WTC11 (cell line): ENCODE measurements around the gene GRIN2C. TPM values are rescaled to one million over a fixed set of nuclear protein-coding genes. Genes with fewer than 3 reads are reported as not detected.

Source experiments
- ATAC-seq: fragments of 200-7000 bp; cut with Tn5 transposase; 2 replicates; pipeline ENCODE4 v1.10.0; 2021; ENCODE audit warnings: mild to moderate bottlenecking, moderate library complexity
- CTCF ChIA-PET: fragments of 300-600 bp; sonication (Branson Sonifier 250); formaldehyde crosslinking; loops from one replicate; lab custom pipeline; 2021; ENCODE audit warnings: antibody characterized with exemption; lab: Charles Lee
- POLR2A ChIA-PET: fragments of 350-600 bp; sonication (Branson Sonifier 250); formaldehyde crosslinking; loops from one replicate; lab custom pipeline; 2021; ENCODE audit warnings: antibody characterized with exemption; lab: Charles Lee
- DNase-seq: peaks from one replicate; pipeline ENCODE4 v3.0.0; 2021; ENCODE audit warnings: low spot score
- H3K27ac Mint-ChIP-seq: 2 replicates; pipeline ENCODE4 v1.8.0; 2021; ENCODE audit warnings: mixed read lengths
- H3K27me3 Mint-ChIP-seq: 2 replicates; pipeline ENCODE4 v1.8.0; 2021; ENCODE audit warnings: low read depth, mild to moderate bottlenecking, moderate library complexity, mixed read lengths
- H3K36me3 Mint-ChIP-seq: 2 replicates; pipeline ENCODE4 v1.8.0; 2021; ENCODE audit warnings: mixed read lengths
- H3K4me1 Mint-ChIP-seq: 2 replicates; pipeline ENCODE4 v1.8.0; 2022; ENCODE audit warnings: mixed read lengths
- H3K4me3 Mint-ChIP-seq: 2 replicates; pipeline ENCODE4 v1.8.0; 2021; ENCODE audit warnings: mild to moderate bottlenecking, moderate library complexity, mixed read lengths
- H3K9me3 Mint-ChIP-seq: 2 replicates; pipeline ENCODE4 v1.8.0; 2021; ENCODE audit warnings: mixed read lengths
- ATF6 ChIP-seq: sonication (generic); formaldehyde crosslinking; IDR thresholded peaks from 2 replicates; pipeline ENCODE4 v1.8.1; 2023; ENCODE audit warnings: mild to moderate bottlenecking, missing genetic modification reagents
- CTCF ChIP-seq: fragments of 200-600 bp; IDR thresholded peaks from 2 replicates; pipeline ENCODE4 v1.8.0; 2022; ENCODE audit warnings: antibody characterized with exemption
- ETV6 ChIP-seq: sonication (generic); formaldehyde crosslinking; IDR thresholded peaks from 2 replicates; pipeline ENCODE4 v1.8.1; 2022; ENCODE audit warnings: mild to moderate bottlenecking, missing genetic modification reagents
- FOXJ3 ChIP-seq: sonication (generic); formaldehyde crosslinking; IDR thresholded peaks from 2 replicates; pipeline ENCODE4 v1.9.0; 2021; ENCODE audit warnings: missing genetic modification reagents, mild to moderate bottlenecking, borderline replicate concordance
- GTF2I ChIP-seq: fragments of 250-450 bp; sonication (Bioruptor Pico); conservative IDR thresholded peaks from 2 replicates; pipeline ENCODE4 v1.4.0; 2021; ENCODE audit warnings: mild to moderate bottlenecking
- HMGA2 ChIP-seq: fragments of 250-450 bp; sonication (Bioruptor Pico); IDR thresholded peaks from 2 replicates; pipeline ENCODE4 v1.4.0; 2021; ENCODE audit warnings: mild to moderate bottlenecking, moderate library complexity
- HMGXB4 ChIP-seq: sonication (generic); formaldehyde crosslinking; IDR thresholded peaks from 2 replicates; pipeline ENCODE4 v1.8.1; 2023; ENCODE audit warnings: mild to moderate bottlenecking, moderate library complexity, missing genetic modification reagents
- JUN ChIP-seq: sonication (generic); formaldehyde crosslinking; IDR thresholded peaks from 2 replicates; pipeline ENCODE4 v1.8.0; 2023; ENCODE audit warnings: mild to moderate bottlenecking, missing genetic modification reagents
- MXD4 ChIP-seq: fragments of 250-450 bp; sonication (Bioruptor Pico); IDR thresholded peaks from 2 replicates; pipeline ENCODE4 v1.8.0; 2021; ENCODE audit warnings: mild to moderate bottlenecking, moderate library complexity, borderline replicate concordance
- NFYB ChIP-seq: sonication (generic); formaldehyde crosslinking; conservative IDR thresholded peaks from 2 replicates; pipeline ENCODE4 v1.8.0; 2022; ENCODE audit warnings: low read depth, missing genetic modification reagents
- NR3C1 ChIP-seq: sonication (generic); formaldehyde crosslinking; conservative IDR thresholded peaks from 2 replicates; pipeline ENCODE4 v1.8.1; 2023; ENCODE audit warnings: low read depth, mild to moderate bottlenecking, missing genetic modification reagents
- SMAD3 ChIP-seq: sonication (generic); formaldehyde crosslinking; IDR thresholded peaks from 2 replicates; pipeline ENCODE4 v1.8.0; 2022; ENCODE audit warnings: missing genetic modification reagents, mild to moderate bottlenecking, borderline replicate concordance
- SP1 ChIP-seq: sonication (generic); formaldehyde crosslinking; conservative IDR thresholded peaks from 2 replicates; pipeline ENCODE4 v1.8.1; 2022; ENCODE audit warnings: missing genetic modification reagents
- TP53 ChIP-seq: sonication (generic); formaldehyde crosslinking; IDR thresholded peaks from 2 replicates; pipeline ENCODE4 v1.8.1; 2023; ENCODE audit warnings: mild to moderate bottlenecking, missing genetic modification reagents
- ZBTB21 ChIP-seq: sonication (generic); formaldehyde crosslinking; IDR thresholded peaks from 2 replicates; pipeline ENCODE4 v1.8.1; 2023; ENCODE audit warnings: mild to moderate bottlenecking, missing genetic modification reagents, borderline replicate concordance
- ZNF232 ChIP-seq: sonication (generic); formaldehyde crosslinking; IDR thresholded peaks from 2 replicates; pipeline ENCODE4 v1.8.0; 2022; ENCODE audit warnings: mild to moderate bottlenecking, missing genetic modification reagents
- ZNF281 ChIP-seq: sonication (generic); formaldehyde crosslinking; IDR thresholded peaks from 2 replicates; pipeline ENCODE4 v1.8.0; 2023; ENCODE audit warnings: mild to moderate bottlenecking, missing genetic modification reagents
- ZNF425 ChIP-seq: fragments of 250-450 bp; sonication (Bioruptor Pico); conservative IDR thresholded peaks from 2 replicates; pipeline ENCODE4 v1.9.0; 2021; ENCODE audit warnings: mild to moderate bottlenecking
- ZNF671 ChIP-seq: fragments of 250-450 bp; sonication (Bioruptor Pico); IDR thresholded peaks from 2 replicates; pipeline ENCODE4 v1.8.0; 2021; ENCODE audit warnings: mild to moderate bottlenecking
- total RNA-seq: library from RNA; stranded (reverse); gene quantifications from 3 replicates; pipeline ENCODE4 v1.2.3, GENCODE V29; 2021
- TF ChIP-seq, protein P1 (sequence below): sonication (generic); formaldehyde crosslinking; IDR thresholded peaks from 2 replicates; pipeline ENCODE4 v1.8.1; 2022; ENCODE audit warnings: mild to moderate bottlenecking, moderate library complexity, missing genetic modification reagents
- TF ChIP-seq, protein P2 (sequence below): fragments of 250-450 bp; sonication (Bioruptor Pico); IDR thresholded peaks from 2 replicates; pipeline ENCODE4 v2.1.2; 2022; ENCODE audit warnings: mild to moderate bottlenecking, moderate library complexity

GRIN2C gene
- total RNA-seq, 1 experiment from 2014 or later: 0.31 TPM

GRCh38 chr17:74864866-74865395 is 5.2 kb upstream of the GRIN2C start:
- Mint-ChIP-seq H3K36me3 (peaks cover 16% of the 10 kb centered on the region; the same call in 1 of the 2 replicates), H3K4me1 (peaks cover 14% of the 10 kb centered on the region), H3K9me3 (no peaks in the 10 kb centered on the region), H3K27ac (peak overlapping the region; percentile 16), H3K4me3 (no peak overlapping the region), H3K27me3 (peaks cover 27% of the 10 kb centered on the region)
- CTCF ChIA-PET: interaction anchor here (0.5 to 14.0 kb wide), 27 partner anchors 8 to 249 kb away, joined by 3 to 347 read pairs (median 4); partner anchors contain the start of genes OTOP2 and RAB37
- POLR2A ChIA-PET: no interaction called here
- ATAC-seq (peak; percentile 63), DNase-seq (peak; percentile 87)
- TF ChIP-seq JUN (CRISPR knock-in tag) (no peak), CTCF (peak; percentile 97)

- H3K27ac Mint-ChIP-seq: no peak overlapping the region
- H3K4me3 Mint-ChIP-seq: no peak overlapping the region
- CTCF ChIA-PET: interaction anchor here (0.5 to 14.0 kb wide), 12 partner anchors 9 to 122 kb away, joined by 3 to 347 read pairs (median 4); partner anchors contain the start of genes FDXR, NAT9 and OTOP2
- POLR2A ChIA-PET: no interaction called here
- peaks cover 10% of the 10 kb centered on the region; the same call in 1 of the 2 replicates for H3K36me3 Mint-ChIP-seq
- peaks cover 14% of the 10 kb centered on the region for H3K4me1 Mint-ChIP-seq
- H3K27me3 Mint-ChIP-seq: peaks cover 29% of the 10 kb centered on the region
- no peaks in the 10 kb centered on the region for H3K9me3 Mint-ChIP-seq
- no peak for TF ChIP-seq ZNF671 (CRISPR knock-in tag)
- no peak for TF ChIP-seq TP53 (CRISPR knock-in tag)
- no peak for TF ChIP-seq ZNF281 (CRISPR knock-in tag)
- TF ChIP-seq SP1: no peak
- no peak for TF ChIP-seq NFYB (CRISPR knock-in tag)
- TF ChIP-seq ZNF232 (CRISPR knock-in tag): no peak
- TF ChIP-seq, protein P1, sequence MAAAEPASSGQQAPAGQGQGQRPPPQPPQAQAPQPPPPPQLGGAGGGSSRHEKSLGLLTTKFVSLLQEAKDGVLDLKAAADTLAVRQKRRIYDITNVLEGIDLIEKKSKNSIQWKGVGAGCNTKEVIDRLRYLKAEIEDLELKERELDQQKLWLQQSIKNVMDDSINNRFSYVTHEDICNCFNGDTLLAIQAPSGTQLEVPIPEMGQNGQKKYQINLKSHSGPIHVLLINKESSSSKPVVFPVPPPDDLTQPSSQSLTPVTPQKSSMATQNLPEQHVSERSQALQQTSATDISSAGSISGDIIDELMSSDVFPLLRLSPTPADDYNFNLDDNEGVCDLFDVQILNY: no peak
- no peak for TF ChIP-seq HMGXB4 (CRISPR knock-in tag)
- TF ChIP-seq ZNF425: no peak
- no peak for TF ChIP-seq NR3C1
- TF ChIP-seq SMAD3 (CRISPR knock-in tag): no peak
- no peak for TF ChIP-seq ETV6
- TF ChIP-seq HMGA2 (CRISPR knock-in tag): no peak
- TF ChIP-seq ATF6 (CRISPR knock-in tag): no peak
- no peak for TF ChIP-seq GTF2I
- no peak for TF ChIP-seq ZBTB21
- TF ChIP-seq MXD4 (CRISPR knock-in tag): no peak
- no peak for TF ChIP-seq FOXJ3 (CRISPR knock-in tag)
- TF ChIP-seq, protein P2, sequence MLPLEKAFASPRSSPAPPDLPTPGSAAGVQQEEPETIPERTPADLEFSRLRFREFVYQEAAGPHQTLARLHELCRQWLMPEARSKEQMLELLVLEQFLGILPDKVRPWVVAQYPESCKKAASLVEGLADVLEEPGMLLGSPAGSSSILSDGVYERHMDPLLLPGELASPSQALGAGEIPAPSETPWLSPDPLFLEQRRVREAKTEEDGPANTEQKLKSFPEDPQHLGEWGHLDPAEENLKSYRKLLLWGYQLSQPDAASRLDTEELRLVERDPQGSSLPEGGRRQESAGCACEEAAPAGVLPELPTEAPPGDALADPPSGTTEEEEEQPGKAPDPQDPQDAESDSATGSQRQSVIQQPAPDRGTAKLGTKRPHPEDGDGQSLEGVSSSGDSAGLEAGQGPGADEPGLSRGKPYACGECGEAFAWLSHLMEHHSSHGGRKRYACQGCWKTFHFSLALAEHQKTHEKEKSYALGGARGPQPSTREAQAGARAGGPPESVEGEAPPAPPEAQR: no peak
- ATAC-seq (no peak), DNase-seq (no peak)
Observed at GRCh38 chr17:74864297-74864865, 4.7 kb upstream of the GRIN2C start.
